Tracheal epithelial cell (primary cell): ENCODE results near the gene COA8. TPM values are rescaled to one million over a fixed set of nuclear protein-coding genes. Genes with fewer than 3 reads are reported as not detected.

Experiments
- total RNA-seq: library from RNA; depleted of rRNA; stranded (reverse); fragments of >200 nt; gene quantifications from 2 replicates; pipeline ENCODE4 v1.2.1, GENCODE V29; 2014

COA8 gene
- 25.1 and 36.2 TPM in 2 replicates for total RNA-seq

GRCh38 chr14:103562429-103563225 lies at the start of gene COA8, which contains the start of gene BAG5:
COA8 (plus strand) TSS chr14:103562960; CDS start chr14:103563002, 42 bp downstream.
BAG5 (minus strand) TSS chr14:103562657; CDS start chr14:103561164, 1,493 bp downstream.

GRCh38 chr14:103522649-103523574 lies 39.8 kb upstream of the COA8 start, which contains the start of gene CKB:
CKB (minus strand) TSS chr14:103522830; CDS start chr14:103522493, 337 bp downstream.

DNA sequence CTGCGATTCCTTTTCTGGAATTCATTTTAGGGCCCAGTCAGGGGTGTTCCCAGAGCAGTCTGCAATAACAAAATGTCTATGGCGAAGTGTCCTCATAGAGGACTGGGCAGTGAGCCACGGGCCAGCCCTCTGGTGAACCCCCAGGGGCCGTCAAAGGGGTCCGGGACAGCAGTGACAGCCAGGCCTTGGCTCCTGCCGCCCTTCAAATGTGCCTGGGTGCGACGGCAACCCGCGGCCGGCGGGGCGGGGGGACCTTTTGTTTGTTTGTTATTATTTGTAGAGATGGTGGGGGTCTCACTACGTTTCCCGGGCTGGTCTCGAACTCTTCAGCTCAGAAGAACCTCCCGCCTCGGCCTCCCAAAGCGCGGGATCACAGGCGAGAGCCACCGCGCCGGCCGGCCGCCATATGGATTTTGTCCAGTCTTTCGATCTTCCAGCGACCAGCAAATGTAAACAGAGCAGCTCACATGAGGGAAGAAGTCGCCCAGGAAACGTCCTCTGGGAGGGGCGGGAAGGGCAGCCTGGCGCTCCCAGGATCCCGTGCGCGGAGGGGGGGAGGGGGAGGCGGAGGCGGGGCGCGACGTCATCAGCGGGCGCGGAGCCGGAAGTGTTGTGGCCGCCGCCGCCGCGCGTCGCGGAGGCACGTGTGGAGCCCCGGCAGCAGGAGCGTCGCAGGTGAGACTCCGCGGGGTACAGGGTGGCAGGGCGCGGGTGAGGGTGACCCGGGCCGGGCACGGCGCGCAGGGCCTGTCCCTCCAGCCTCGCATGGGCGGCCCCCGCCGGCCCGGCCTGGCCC lies 34.0 kb upstream of the COA8 start, which contains the start of gene TRMT61A:
Gene TRMT61A (plus strand): TSS at position 610 of the 796 bp plus-strand sequence. CDS start 783 bp downstream, outside the sequence.

DNA sequence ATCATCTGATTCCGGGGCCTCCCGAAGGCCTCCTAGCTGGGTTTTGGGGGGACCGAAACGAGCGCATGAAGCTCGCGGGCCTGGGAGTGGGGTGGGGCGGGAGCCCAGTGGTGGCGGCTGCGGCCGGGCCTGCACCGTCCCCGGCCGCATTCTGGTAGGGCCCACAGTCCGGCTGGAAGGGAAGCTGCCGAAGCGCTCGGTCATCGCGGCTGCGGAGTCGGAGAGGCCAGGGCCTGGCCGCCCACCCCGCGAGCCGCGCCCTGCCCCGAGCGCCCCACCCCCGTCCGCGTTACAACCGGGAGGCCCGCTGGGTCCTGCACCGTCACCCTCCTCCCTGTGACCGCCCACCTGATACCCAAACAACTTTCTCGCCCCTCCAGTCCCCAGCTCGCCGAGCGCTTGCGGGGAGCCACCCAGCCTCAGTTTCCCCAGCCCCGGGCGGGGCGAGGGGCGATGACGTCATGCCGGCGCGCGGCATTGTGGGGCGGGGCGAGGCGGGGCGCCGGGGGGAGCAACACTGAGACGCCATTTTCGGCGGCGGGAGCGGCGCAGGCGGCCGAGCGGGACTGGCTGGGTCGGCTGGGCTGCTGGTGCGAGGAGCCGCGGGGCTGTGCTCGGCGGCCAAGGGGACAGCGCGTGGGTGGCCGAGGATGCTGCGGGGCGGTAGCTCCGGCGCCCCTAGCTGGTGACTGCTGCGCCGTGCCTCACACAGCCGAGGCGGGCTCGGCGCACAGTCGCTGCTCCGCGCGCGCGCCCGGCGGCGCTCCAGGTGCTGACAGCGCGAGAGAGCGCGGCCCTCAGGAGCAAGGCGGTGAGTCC lies 66.1 kb downstream of the COA8 start, which contains the start of gene KLC1:
Gene KLC1 (plus strand): TSS at position 528 of the 819 bp plus-strand sequence. CDS start 25,354 bp downstream, outside the sequence.

Other genes starting within 250 kb of the COA8 start
- 85.5 and 116 TPM in 2 replicates for gene EIF5, start 228.7 kb upstream of the COA8 start, total RNA-seq
- 51.4 and 70.6 TPM in 2 replicates for gene MARK3, start 177.5 kb upstream of the COA8 start, total RNA-seq
- gene CKB, start 40.1 kb upstream of the COA8 start, total RNA-seq: 33.5 and 34.5 TPM in 2 replicates
- gene TRMT61A, start 33.8 kb upstream of the COA8 start, total RNA-seq: 11.3 and 12.8 TPM in 2 replicates
- gene BAG5, start 303 bp upstream of the COA8 start, total RNA-seq: 34.2 and 39.0 TPM in 2 replicates
- 126 and 147 TPM in 2 replicates for gene KLC1, start 66.3 kb downstream of the COA8 start, total RNA-seq
- 8.4 and 16.0 TPM in 2 replicates for gene XRCC3, start 152.5 kb downstream of the COA8 start, total RNA-seq
- 77.8 and 94.8 TPM in 2 replicates for gene ZFYVE21, start 152.8 kb downstream of the COA8 start, total RNA-seq